ENCODE data around the gene FUBP3. TPM values are rescaled to one million over a fixed set of nuclear protein-coding genes. Genes with fewer than 3 reads are reported as not detected.

Gene FUBP3
- polyA plus RNA-seq, 3 donors: 78.7 to 83.7 (median 81.9) TPM

DNA sequence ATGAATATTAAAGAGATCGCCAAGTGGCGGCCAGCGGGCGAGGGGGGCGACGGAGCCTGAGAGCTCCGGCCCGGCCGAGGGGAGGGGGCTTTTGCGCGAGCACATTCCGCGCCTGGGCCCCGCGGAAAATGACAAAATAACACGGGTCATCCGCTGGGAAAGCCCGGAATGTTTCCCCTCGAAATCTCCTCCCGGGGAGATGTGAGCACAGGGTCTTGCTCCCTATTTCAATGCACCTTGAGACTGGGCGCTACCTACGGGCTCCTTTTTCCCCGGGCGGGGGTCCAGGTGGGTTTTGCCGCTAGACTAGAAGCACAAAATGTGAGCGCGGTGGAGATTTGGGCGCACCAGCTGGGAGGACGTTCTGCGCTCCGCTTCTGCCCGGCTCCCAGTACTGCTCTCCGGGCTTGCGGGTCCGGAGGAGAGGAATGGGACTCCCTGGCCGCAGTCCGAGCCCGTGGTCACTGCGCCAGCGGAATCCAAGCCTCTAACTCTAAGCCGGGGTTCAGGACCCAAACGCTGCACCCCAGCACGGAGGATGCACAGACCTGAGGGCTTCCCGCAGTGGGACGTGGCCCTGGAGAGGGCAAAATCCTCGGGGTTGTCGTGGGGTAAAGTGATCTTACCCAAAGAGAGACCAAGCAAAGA, 82.2 kb downstream of the FUBP3 start:
- no peak for DNase-seq

DNA sequence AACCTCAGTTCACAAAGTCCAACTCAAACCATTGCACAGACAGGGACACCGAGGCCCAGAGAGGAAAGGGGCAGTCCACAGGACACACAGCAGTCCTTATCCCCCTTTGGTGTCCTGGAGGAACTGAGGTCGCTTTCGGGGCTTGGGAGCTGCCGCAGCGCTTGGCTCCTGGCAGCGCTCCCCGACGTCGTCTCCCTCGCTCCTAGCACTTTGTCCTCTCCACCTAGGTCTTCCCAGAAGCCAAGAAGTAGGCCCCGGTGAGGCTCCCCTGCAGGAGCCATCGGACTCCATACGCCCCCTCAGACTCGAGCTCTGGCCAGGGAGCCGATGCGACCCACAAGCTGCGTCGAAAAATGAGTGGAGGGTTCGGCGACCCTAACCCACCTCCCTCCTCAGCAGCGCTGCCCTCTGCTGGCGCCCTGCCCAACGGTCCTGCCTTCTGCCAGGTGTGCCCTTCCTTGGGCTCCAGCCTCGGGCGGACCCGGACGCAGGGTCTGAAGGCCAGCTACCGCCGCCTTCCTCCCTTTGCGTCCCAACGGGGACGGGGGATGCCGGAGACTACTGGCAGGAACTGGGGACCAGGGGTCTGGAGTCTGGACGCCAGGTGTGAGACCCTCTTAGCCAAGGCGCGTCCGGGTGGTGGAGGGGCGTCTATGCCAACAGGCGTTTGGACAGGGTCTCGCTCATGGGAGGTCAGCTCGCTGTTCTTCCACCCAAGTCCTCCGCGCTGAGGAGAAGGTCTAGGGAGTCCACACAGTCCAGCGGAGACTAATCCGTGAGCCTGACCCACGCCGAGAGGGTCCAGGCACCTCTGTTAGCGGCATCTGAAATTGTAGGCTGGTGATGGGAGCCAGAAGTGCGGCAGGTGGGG, 83.0 kb downstream of the FUBP3 start:
- DNase-seq: no peak

DNA sequence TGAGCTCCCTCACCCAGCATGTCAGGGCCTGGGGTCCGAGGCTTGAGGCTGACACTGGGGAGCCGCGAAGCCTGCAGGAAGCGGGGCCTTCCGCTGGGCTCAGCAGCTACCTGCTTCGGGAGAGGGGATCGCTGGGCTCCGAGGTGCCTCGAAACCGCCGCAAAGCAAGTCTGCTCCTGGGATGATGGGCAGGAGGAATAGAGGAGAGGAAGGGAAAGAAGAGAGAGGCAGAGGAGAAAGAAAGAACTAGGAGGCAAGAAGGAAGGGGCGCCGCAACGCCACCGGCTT, 83.5 kb downstream of the FUBP3 start:
- DNase-seq: no peak

DNA sequence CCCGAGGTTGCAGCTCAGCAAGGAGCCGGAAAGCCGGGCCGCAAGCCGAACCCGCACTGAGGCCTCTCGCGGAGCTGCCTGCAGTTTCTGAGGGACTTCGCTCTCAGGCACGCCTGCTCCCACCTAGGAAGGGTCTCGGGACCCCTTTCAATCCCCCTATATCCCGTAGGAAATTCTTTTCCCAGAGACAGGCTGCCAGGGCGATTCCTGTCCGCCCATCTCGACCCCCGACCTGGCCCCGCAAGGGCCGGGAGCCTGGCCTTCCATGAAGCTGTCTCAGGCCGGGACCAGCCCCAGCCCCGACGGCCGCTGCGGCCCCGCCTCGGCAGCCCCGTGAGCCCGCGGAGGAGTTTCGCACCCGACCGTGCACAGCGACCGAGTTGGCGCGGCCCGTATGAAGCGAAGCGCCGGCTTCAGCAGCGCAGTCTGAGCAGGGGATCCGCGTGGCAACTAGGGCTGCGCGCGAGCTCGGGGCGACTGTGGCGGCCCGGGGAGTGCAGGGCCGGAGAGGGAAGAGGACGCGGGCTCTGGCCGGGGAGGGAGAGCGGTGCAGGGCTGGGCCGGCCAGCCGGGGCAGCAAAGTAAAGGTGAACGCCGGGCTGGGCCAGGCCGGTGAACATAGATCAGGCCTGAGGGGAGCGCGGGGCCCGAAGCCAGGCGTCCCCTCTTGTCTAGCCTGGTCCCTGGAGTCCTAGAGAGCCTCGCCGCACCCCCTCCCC, 84.0 kb downstream of the FUBP3 start:
- DNase-seq: no peak

GRCh38 chr9:130663977-130664250, 84.5 kb downstream of the FUBP3 start:
- no peak for DNase-seq

- DNase-seq: no peak
Observed at GRCh38 chr9:130664251-130665028, 85.1 kb downstream of the FUBP3 start, which contains the start of gene PRDM12. Gene PRDM12, plus strand, starts transcription at chr9:130664594. Its CDS starts 60 bp downstream, at chr9:130664654.

DNA sequence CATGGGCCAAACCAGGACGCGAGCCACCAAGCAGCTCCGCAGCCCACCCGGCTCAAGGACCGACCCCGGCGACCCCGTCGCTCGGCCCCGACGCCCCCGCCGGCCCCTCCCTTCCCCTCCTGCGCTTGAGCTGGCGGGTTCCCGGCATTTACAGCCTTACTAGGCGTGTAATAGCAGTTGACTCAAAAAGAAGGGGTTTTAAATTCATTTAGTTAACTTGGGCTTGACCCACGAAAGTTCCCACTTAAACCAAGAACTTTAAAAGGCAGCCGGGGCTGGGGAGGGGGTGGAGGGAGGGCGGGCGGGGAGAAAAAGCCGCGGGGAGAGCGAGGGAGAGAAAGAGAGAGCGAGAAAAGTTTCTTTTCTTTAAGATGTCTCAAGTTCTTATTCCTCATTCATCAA, 85.7 kb downstream of the FUBP3 start:
- no peak for DNase-seq

- DNase-seq: no peak
Observed at GRCh38 chr9:130665431-130666392, 86.3 kb downstream of the FUBP3 start.

DNA sequence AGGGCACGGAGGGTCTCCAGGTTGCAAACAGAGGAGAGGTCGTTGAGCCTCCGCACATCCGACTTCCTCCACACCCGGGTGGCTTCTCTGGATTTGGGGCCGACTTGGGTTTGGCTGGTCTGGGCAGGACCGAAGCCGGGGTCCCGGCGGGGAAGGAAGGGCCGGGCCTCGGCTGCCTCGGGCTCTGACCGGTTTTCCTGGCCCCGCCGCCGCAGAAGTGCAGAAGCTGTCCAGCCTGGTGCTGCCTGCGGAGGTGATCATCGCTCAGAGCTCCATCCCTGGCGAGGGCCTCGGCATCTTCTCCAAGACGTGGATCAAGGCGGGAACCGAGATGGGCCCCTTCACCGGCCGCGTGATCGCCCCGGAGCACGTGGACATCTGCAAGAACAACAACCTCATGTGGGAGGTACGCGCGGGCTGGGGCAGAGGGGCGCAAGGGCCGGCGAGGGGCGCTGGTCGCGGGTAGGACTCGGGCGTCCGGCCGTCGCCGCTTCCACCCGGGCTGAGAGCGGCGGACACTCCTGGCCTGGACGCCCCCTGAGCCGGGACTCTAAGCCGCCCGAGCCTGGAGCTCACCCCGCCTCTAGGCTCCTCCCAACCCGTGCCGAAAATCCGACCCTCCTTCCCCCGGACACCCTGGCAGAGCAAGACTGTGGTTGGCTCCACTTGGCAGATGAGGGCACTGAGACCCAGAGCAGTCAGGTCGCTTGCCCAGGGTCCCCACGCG, 87.2 kb downstream of the FUBP3 start:
- no peak for DNase-seq

GRCh38 chr9:130667120-130667435, 87.7 kb downstream of the FUBP3 start:
- no peak for DNase-seq

DNA sequence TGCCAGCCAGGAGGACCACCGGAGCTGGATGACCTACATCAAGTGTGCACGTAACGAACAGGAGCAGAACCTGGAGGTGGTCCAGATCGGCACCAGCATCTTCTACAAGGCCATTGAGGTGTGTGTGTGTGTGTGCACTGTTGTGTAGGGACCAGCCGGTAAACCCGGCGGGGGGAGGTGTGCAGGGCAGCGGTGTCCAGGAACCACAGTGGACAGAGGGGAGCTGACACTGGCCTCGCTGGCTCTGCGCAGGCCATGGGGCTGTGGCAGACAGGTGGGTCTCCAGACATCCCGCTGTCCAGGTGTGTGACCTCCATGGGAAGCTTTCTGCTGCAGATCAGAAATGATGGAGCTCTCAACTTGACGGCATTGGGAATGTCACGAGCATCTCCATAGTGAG, 88.8 kb downstream of the FUBP3 start:
- no peak for DNase-seq

- no peak for DNase-seq
Observed at GRCh38 chr9:130668659-130669058, 89.3 kb downstream of the FUBP3 start.

GRCh38 chr9:130669965-130670364, 90.6 kb downstream of the FUBP3 start:
- DNase-seq: no peak

- no peak for DNase-seq
Observed at GRCh38 chr9:130670644-130671043, 91.3 kb downstream of the FUBP3 start.

GRCh38 chr9:130672466-130672865, 93.1 kb downstream of the FUBP3 start:
- DNase-seq: no peak

- no peak for DNase-seq
Observed at GRCh38 chr9:130672933-130673615, 93.7 kb downstream of the FUBP3 start.

DNA sequence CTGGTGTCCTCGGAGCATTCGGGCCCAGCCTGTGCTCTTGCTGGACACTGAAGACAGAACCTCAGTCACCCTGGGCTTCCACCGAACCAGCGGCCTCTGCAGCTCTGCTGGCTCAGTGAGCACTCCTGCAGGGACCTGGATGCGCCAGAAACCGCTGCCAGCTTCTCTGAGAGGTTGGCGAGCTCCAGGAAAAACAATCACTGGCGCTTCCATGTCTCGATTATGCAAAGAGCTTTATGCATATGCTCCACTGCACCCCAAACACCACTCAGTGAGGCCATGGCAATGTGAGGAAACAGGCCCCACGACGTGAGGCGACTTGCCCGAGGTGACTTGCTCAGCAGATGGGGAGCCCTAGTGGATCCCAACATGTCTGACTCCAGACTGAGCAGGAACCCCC, 96.0 kb downstream of the FUBP3 start:
- DNase-seq: no peak

DNA sequence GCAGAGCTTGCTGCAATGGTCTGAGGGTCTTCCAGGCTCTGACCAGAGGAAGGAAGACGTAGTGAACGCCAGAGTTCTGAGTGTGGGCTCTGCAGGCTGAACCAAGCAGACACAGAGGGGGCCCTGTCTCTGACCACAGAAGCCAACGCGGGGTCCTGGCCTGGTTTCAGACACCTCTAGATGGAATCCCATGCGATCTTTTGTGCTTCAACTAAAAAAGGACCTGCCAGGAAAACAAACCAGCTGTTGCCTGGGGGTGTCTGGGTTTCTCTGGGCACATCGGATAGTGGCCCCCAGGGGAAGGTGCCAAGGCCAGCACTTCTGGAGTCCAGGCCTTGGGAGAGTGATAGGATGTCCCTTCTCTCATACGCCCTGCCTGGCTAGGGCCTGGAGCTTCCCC, 97.9 kb downstream of the FUBP3 start:
- DNase-seq: no peak

GRCh38 chr9:130680836-130681768, 101.7 kb downstream of the FUBP3 start:
- peak; percentile 68 for DNase-seq
